Muscle of back (tissue), 13 donors: ENCODE measurements around the gene PDE4DIP. TPM values are rescaled to one million over a fixed set of nuclear protein-coding genes. Genes with fewer than 3 reads are reported as not detected.
"Not testable (repeated sequence)": the region's sequence is repeated elsewhere in the genome, so short reads cannot be mapped to it uniquely, and the experiment has no call there.

Experiments
- DNase-seq, 3 donors: peaks; one replicate each; pipeline versions ENCODE4 v3.0.0 to v3.0.0-alpha.2; 2013
- long read RNA-seq, 9 donors: transcript quantifications; one replicate each; lab custom pipeline, GENCODE V29; 2026
- polyA plus RNA-seq, 10 donors: library from polyadenylated mRNA; unstranded; fragments of 120-200 nt; gene quantifications; one replicate each; pipeline ENCODE4 v1.2.1, GENCODE V29; 2013; ENCODE audit not compliant: insufficient read length in 10 of 10

The PDE4DIP gene
- polyA plus RNA-seq, result 1,000 to 10,000 TPM in 2 of 10 donors, 100 to 1,000 TPM in 8; 358 to 1,163 (median 866) TPM
- long read RNA-seq, donor 1, transcript PDE4DIP-215 (5 exons, 802 nt), result major isoform, 21 of 114 reads
- long read RNA-seq, donor 1, transcript PDE4DIP-202 (4 exons, 1,137 nt), result minor isoform, 13 of 114 reads
- long read RNA-seq, donor 1, partial matches to known transcripts, result 75 of 114 reads
- long read RNA-seq, donor 1, other reads (novel, unspliced or antisense), result 0 of 114 reads
- long read RNA-seq, donor 2, full-length matches to known transcripts, result 23 of 151 reads
- long read RNA-seq, donor 2, partial matches to known transcripts, result 128 of 151 reads
- long read RNA-seq, donor 2, other reads (novel, unspliced or antisense), result 0 of 151 reads
- long read RNA-seq, donor 3, result 0 reads
- long read RNA-seq, donor 4, full-length matches to known transcripts, result 22 of 63 reads
- long read RNA-seq, donor 4, partial matches to known transcripts, result 41 of 63 reads
- long read RNA-seq, donor 4, other reads (novel, unspliced or antisense), result 0 of 63 reads
- long read RNA-seq, donor 5, transcript PDE4DIP-202 (4 exons, 1,137 nt), result minor isoform, 8 of 70 reads
- long read RNA-seq, donor 5, transcript PDE4DIP-215 (5 exons, 802 nt), result major isoform, 13 of 70 reads
- long read RNA-seq, donor 5, partial matches to known transcripts, result 42 of 70 reads
- long read RNA-seq, donor 5, other reads (novel, unspliced or antisense), result 0 of 70 reads
- long read RNA-seq, donor 6, full-length matches to known transcripts, result 35 of 112 reads
- long read RNA-seq, donor 6, partial matches to known transcripts, result 77 of 112 reads
- long read RNA-seq, donor 6, other reads (novel, unspliced or antisense), result 0 of 112 reads
- long read RNA-seq, donor 7, full-length matches to known transcripts, result 34 of 109 reads
- long read RNA-seq, donor 7, partial matches to known transcripts, result 75 of 109 reads
- long read RNA-seq, donor 7, other reads (novel, unspliced or antisense), result 0 of 109 reads
- long read RNA-seq, donor 8, full-length matches to known transcripts, result 9 of 15 reads
- long read RNA-seq, donor 8, partial matches to known transcripts, result 6 of 15 reads
- long read RNA-seq, donor 8, other reads (novel, unspliced or antisense), result 0 of 15 reads
- long read RNA-seq, donor 9, partial matches to known transcripts, result 0 of 5 reads
- long read RNA-seq, donor 9, other reads (novel, unspliced or antisense), result 0 of 5 reads

GRCh38 chr1:148844220-148844619 is at the start of gene PDE4DIP:
Gene PDE4DIP, plus strand, starts transcription at chr1:148844428. Its CDS starts 347 bp downstream, at chr1:148844775.
- DNase-seq, result not testable (repeated sequence)

GRCh38 chr1:148808268-148808928 is 35.8 kb upstream of the PDE4DIP start:
- not testable (repeated sequence) for DNase-seq

- DNase-seq, result not testable (repeated sequence)
Measured at GRCh38 chr1:148808929-148809283, 35.3 kb upstream of the PDE4DIP start.

- DNase-seq, result not testable (repeated sequence)
Measured at GRCh38 chr1:148822180-148822579, 22.0 kb upstream of the PDE4DIP start.

- DNase-seq, result not testable (repeated sequence)
Measured at GRCh38 chr1:148823822-148824221, 20.4 kb upstream of the PDE4DIP start.

GRCh38 chr1:148825029-148825428 is 19.2 kb upstream of the PDE4DIP start:
- not testable (repeated sequence) for DNase-seq

- not testable (repeated sequence) for DNase-seq
Measured at GRCh38 chr1:148828531-148828930, 15.7 kb upstream of the PDE4DIP start.

- not testable (repeated sequence) for DNase-seq
Measured at GRCh38 chr1:148828962-148829361, 15.3 kb upstream of the PDE4DIP start.

- DNase-seq, result not testable (repeated sequence)
Measured at GRCh38 chr1:148829365-148829764, 14.9 kb upstream of the PDE4DIP start.

- not testable (repeated sequence) for DNase-seq
Measured at GRCh38 chr1:148841262-148841661, 3.0 kb upstream of the PDE4DIP start.

- not testable (repeated sequence) for DNase-seq
Measured at GRCh38 chr1:148844651-148845050, 423 bp downstream of the PDE4DIP start.

- DNase-seq, result not testable (repeated sequence)
Measured at GRCh38 chr1:148845068-148845467, 840 bp downstream of the PDE4DIP start.

- DNase-seq, result not testable (repeated sequence)
Measured at GRCh38 chr1:148850347-148850746, 6.1 kb downstream of the PDE4DIP start.

- not testable (repeated sequence) for DNase-seq
Measured at GRCh38 chr1:148850840-148851239, 6.6 kb downstream of the PDE4DIP start.

- DNase-seq, result not testable (repeated sequence)
Measured at GRCh38 chr1:148851684-148852083, 7.5 kb downstream of the PDE4DIP start.

GRCh38 chr1:148853363-148853762 is 9.1 kb downstream of the PDE4DIP start:
- DNase-seq, result not testable (repeated sequence)

- not testable (repeated sequence) for DNase-seq
Measured at GRCh38 chr1:148854063-148854462, 9.8 kb downstream of the PDE4DIP start.

GRCh38 chr1:148855367-148855766 is 11.1 kb downstream of the PDE4DIP start:
- DNase-seq, result not testable (repeated sequence)

GRCh38 chr1:148860049-148860448 is 15.8 kb downstream of the PDE4DIP start:
- not testable (repeated sequence) for DNase-seq

GRCh38 chr1:148860579-148861259 is 16.5 kb downstream of the PDE4DIP start:
- DNase-seq, result not testable (repeated sequence)
